Hepatic stellate cell (primary cell): Measurements from ENCODE around the gene MARCHF10.
A peak's percentile ranks its signal among the peaks of the same experiment; 100 is the strongest.
"Not testable (repeated sequence)": the region's sequence is repeated elsewhere in the genome, so short reads cannot be mapped to it uniquely, and the experiment has no call there.

Experiments used
- DNase-seq: peaks from one replicate; pipeline ENCODE4 v3.0.0; 2011; ENCODE audit warnings: low spot score

Gene MARCHF10

GRCh38 chr17:62786646-62787045, 21.5 kb downstream of the MARCHF10 start:
- no peak for DNase-seq

GRCh38 chr17:62785983-62786382, 22.1 kb downstream of the MARCHF10 start:
- not testable (repeated sequence) for DNase-seq

GRCh38 chr17:62782730-62783270, 25.3 kb downstream of the MARCHF10 start:
- DNase-seq = no peak

GRCh38 chr17:62781831-62782251, 26.3 kb downstream of the MARCHF10 start:
- DNase-seq = no peak

GRCh38 chr17:62781356-62781755, 26.8 kb downstream of the MARCHF10 start:
- DNase-seq = no peak

- no peak for DNase-seq
These were observed 27.2 kb downstream of the MARCHF10 start for GRCh38 chr17:62780951-62781350.

GRCh38 chr17:62780269-62780668, 27.8 kb downstream of the MARCHF10 start:
- no peak for DNase-seq

GRCh38 chr17:62778990-62779681, 29.0 kb downstream of the MARCHF10 start:
- peak; percentile 66 for DNase-seq

GRCh38 chr17:62775876-62776275, 32.2 kb downstream of the MARCHF10 start:
- DNase-seq = no peak

- DNase-seq = no peak
These were observed 33.8 kb downstream of the MARCHF10 start for GRCh38 chr17:62774338-62774737.

GRCh38 chr17:62767997-62768396, 40.1 kb downstream of the MARCHF10 start:
- DNase-seq = no peak

- no peak for DNase-seq
These were observed 42.8 kb downstream of the MARCHF10 start for GRCh38 chr17:62765351-62765750.

- no peak for DNase-seq
These were observed 44.1 kb downstream of the MARCHF10 start for GRCh38 chr17:62763891-62764600.

- DNase-seq = no peak
These were observed 46.2 kb downstream of the MARCHF10 start for GRCh38 chr17:62761884-62762283.

GRCh38 chr17:62760945-62761267, 47.2 kb downstream of the MARCHF10 start:
- no peak for DNase-seq

- peak; percentile 21 for DNase-seq
These were observed 47.8 kb downstream of the MARCHF10 start for GRCh38 chr17:62760059-62760944.

GRCh38 chr17:62757500-62757951, 50.6 kb downstream of the MARCHF10 start:
- DNase-seq = no peak

- DNase-seq = no peak
These were observed 51.9 kb downstream of the MARCHF10 start for GRCh38 chr17:62756198-62756597.

- DNase-seq = no peak
These were observed 52.8 kb downstream of the MARCHF10 start for GRCh38 chr17:62755141-62755851.

- DNase-seq = no peak
These were observed 53.5 kb downstream of the MARCHF10 start for GRCh38 chr17:62754631-62755030.

- no peak for DNase-seq
These were observed 54.6 kb downstream of the MARCHF10 start for GRCh38 chr17:62753562-62753961.
